ENCODE results near the gene APOBEC3A.

- TF ChIP-seq CTCF (IDR thresholded peaks at IDR 0.05) = no peak
- TF ChIP-seq POLR2A (IDR thresholded peaks at IDR 0.05) = no peak
These were observed 10.3 kb downstream of the APOBEC3A start for GRCh38 chr22:38967451-38968450.
